ENCODE data around the gene LIN52.
A peak's percentile ranks its signal among the peaks of the same experiment; 100 is the strongest.

Gene LIN52

DNA sequence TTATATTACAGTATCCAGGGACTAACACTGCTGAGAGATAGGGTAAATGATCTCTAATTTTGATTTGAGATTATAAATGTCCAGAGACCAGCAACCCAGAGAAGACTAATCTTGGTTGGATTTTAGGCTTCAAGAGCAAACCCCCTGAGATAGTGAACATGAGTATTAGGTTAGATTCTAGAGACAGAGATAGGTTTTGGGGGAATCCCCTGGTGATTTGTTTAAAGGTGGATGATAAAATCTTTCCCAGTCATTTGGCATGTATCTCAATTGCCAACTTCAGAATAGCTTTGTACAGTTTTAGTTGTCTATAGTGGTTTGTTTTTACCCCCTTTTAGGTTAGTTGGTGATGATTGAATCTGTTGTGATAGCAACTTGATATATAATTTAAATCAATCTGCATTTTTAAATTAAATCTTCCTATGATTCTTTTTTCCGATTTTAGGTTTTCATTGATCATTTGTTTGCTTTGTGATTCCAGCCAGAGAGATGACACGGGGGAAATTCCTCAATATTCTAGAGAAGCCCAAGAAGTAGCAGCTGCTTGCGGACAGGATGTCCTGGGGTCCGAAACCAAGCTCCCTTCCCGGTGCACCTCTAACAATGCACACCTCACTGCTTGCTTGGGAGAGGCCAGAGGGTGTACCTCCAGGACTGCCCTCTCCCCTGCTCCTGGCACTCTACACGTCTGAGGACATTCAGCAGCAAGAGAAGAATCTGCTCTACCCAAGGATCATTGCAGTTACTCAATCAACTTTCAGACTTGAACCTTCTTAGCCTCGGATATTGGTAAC, 113.9 kb downstream of the LIN52 start:
- Mint-ChIP-seq H3K4me3 (no peak overlapping the region), H3K27ac (no peak overlapping the region), H3K9me3 (no peaks in the 10 kb centered on the region), H3K36me3 (ENCODE audit: low read depth) (peaks cover 25% of the 10 kb centered on the region), H3K4me1 (peaks cover 37% of the 10 kb centered on the region), H3K27me3 (ENCODE audit: low read depth, poor library complexity) (no peaks in the 10 kb centered on the region)
- TF ChIP-seq, protein P1, sequence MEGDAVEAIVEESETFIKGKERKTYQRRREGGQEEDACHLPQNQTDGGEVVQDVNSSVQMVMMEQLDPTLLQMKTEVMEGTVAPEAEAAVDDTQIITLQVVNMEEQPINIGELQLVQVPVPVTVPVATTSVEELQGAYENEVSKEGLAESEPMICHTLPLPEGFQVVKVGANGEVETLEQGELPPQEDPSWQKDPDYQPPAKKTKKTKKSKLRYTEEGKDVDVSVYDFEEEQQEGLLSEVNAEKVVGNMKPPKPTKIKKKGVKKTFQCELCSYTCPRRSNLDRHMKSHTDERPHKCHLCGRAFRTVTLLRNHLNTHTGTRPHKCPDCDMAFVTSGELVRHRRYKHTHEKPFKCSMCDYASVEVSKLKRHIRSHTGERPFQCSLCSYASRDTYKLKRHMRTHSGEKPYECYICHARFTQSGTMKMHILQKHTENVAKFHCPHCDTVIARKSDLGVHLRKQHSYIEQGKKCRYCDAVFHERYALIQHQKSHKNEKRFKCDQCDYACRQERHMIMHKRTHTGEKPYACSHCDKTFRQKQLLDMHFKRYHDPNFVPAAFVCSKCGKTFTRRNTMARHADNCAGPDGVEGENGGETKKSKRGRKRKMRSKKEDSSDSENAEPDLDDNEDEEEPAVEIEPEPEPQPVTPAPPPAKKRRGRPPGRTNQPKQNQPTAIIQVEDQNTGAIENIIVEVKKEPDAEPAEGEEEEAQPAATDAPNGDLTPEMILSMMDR (IDR thresholded peaks at IDR 0.05): no peak
- no peak for DNase-seq

DNA sequence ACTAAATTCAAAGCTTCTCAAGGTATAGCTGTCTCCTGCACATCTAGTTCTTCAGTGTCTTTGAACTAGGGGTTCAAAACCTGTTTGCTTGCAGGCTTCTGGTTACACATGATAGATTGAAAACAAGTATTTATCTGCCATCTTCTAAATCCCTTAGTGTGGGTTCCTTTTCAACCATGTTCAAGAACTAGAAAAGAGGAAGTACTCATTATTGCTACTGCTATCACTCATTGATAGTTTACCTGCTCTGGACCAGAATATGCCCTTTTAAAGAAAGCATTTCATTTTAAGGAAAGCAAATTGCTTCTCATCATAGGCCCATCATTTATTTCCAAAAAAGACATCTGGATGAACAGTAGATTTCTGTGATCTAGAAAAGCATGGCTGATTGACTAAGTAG, 117.4 kb downstream of the LIN52 start:
- Mint-ChIP-seq H3K36me3 (ENCODE audit: low read depth) (peaks cover 25% of the 10 kb centered on the region), H3K27ac (no peak overlapping the region), H3K9me3 (no peaks in the 10 kb centered on the region), H3K4me1 (peaks cover 26% of the 10 kb centered on the region), H3K27me3 (ENCODE audit: low read depth, poor library complexity) (peaks cover 3% of the 10 kb centered on the region), H3K4me3 (no peak overlapping the region)
- TF ChIP-seq, protein P1 (IDR thresholded peaks at IDR 0.05): no peak
- no peak for DNase-seq

DNA sequence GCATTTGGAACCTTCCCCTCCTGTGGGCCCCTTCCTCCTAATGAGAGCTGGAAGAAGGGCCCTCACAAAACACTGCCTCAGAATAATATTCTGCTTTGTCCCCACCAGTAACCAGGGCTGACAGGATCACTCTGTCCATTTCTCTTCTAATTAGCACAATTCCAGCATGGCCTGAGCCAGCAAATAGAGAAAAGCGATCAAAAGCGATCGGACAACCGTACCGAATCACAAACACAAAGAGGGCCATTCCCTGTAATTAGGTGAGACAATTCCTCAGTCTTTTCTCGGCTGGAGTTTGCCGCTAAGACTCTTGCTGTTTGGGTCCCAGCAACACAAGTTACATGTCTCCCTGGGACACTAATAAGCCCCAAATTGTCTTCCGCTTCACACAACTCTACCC, 118.9 kb downstream of the LIN52 start:
- no peak overlapping the region for H3K4me3 Mint-ChIP-seq
- DNase-seq: no peak
- peaks cover 29% of the 10 kb centered on the region for H3K4me1 Mint-ChIP-seq
- peak overlapping the region; percentile 30 for H3K27ac Mint-ChIP-seq
- peaks cover 3% of the 10 kb centered on the region for H3K27me3 Mint-ChIP-seq (ENCODE audit: low read depth, poor library complexity)
- peaks cover 23% of the 10 kb centered on the region for H3K36me3 Mint-ChIP-seq (ENCODE audit: low read depth)
- TF ChIP-seq, protein P1 (IDR thresholded peaks at IDR 0.05): no peak
- H3K9me3 Mint-ChIP-seq: no peaks in the 10 kb centered on the region

DNA sequence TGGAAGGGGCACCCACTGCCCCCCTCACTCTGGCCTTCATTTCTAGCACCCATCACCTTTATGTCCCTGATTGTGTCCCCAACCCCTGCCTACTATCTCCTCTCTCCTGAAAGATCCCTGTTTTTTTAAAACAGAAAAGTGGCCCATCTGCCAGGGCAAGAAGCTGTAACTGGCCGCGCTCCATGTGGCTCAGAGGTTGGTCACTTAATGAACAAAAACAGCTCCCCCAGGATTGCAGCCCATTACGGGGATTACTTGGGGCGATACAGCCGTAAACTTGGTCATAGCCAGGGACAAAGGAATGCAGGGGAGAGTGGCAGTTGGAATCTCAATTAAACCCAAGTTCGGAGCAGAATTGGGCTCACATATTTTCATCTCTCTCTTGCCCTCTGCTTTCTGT, 119.7 kb downstream of the LIN52 start:
- peak overlapping the region; percentile 68 for H3K27ac Mint-ChIP-seq
- TF ChIP-seq, protein P1 (IDR thresholded peaks at IDR 0.05): no peak
- H3K27me3 Mint-ChIP-seq (ENCODE audit: low read depth, poor library complexity): peaks cover 9% of the 10 kb centered on the region
- peaks cover 14% of the 10 kb centered on the region for H3K36me3 Mint-ChIP-seq (ENCODE audit: low read depth)
- no peak for DNase-seq
- no peak overlapping the region for H3K4me3 Mint-ChIP-seq
- no peaks in the 10 kb centered on the region for H3K9me3 Mint-ChIP-seq
- peaks cover 34% of the 10 kb centered on the region for H3K4me1 Mint-ChIP-seq

DNA sequence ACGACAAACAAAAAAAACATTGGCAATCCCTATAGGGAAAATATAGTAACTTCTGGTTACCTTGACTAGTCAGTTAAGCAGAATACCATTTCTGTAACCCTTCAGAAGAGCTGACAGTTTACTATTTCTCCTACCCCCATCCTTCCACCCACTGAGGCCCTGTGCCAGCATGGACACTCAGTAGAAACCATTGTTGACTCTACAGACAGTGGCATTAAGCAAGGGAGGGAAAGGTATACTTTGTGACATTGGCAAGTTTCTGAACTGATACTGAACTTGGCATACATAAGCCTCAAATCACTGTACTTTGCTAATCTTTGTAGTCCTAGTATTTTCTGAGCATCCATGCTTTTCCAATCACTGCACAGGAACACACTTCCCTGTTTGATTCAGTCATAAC, 121.1 kb downstream of the LIN52 start:
- no peak overlapping the region for H3K27ac Mint-ChIP-seq
- TF ChIP-seq, protein P1 (IDR thresholded peaks at IDR 0.05): no peak
- peaks cover 34% of the 10 kb centered on the region for H3K4me1 Mint-ChIP-seq
- peaks cover 13% of the 10 kb centered on the region for H3K27me3 Mint-ChIP-seq (ENCODE audit: low read depth, poor library complexity)
- peaks cover 5% of the 10 kb centered on the region for H3K36me3 Mint-ChIP-seq (ENCODE audit: low read depth)
- H3K9me3 Mint-ChIP-seq: no peaks in the 10 kb centered on the region
- H3K4me3 Mint-ChIP-seq: no peak overlapping the region
- no peak for DNase-seq

DNA sequence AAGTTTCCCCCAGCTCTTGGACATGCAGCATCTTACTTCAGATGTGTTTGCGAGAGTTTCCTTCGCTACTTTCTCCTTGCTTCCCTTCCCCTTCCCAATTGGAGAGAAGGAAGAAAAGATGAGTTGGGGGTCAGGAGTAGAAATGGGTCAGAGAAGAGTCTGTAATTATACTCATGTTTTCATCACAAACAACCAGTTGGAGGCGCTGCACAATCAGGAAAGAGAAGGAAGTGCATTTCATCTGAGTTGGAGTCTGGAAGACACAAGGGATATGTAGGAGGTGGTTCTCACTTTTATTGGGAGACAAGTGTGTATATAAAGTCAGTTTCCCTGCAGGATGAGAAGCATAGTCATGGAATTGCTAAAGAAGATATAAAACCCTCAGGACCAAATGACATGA, 123.2 kb downstream of the LIN52 start:
- DNase-seq: no peak

More for the DNA sequence above, 123.2 kb downstream of the LIN52 start:
- Mint-ChIP-seq H3K4me3 (no peak overlapping the region), H3K27ac (no peak overlapping the region), H3K36me3 (ENCODE audit: low read depth) (no peaks in the 10 kb centered on the region), H3K4me1 (peaks cover 31% of the 10 kb centered on the region), H3K27me3 (ENCODE audit: low read depth, poor library complexity) (peaks cover 15% of the 10 kb centered on the region), H3K9me3 (no peaks in the 10 kb centered on the region)
- TF ChIP-seq, protein P1 (IDR thresholded peaks at IDR 0.05): no peak
